Fibroblast of mammary gland (primary cell): Measurements from ENCODE around the gene OR3A3.
"Not testable (repeated sequence)": the region's sequence is repeated elsewhere in the genome, so short reads cannot be mapped to it uniquely, and the experiment has no call there.

Source experiments
- DNase-seq: peaks from one replicate; pipeline ENCODE4 v3.0.0-alpha.2; 2010; ENCODE audit warnings: low read depth
- H3K4me3 ChIP-seq: 2 replicates; pipeline ENCODE4 v1.5.1; 2011; ENCODE audit warnings: low read depth, mild to moderate bottlenecking, low read length, moderate library complexity; ENCODE audit not compliant: control insufficient read depth
- TF ChIP-seq, protein P1 (sequence below): conservative IDR thresholded peaks from 2 replicates; pipeline ENCODE4 v1.5.1; 2011; ENCODE audit warnings: low read depth, low read length, inconsistent platforms; ENCODE audit not compliant: control insufficient read depth, insufficient read depth

Gene OR3A3

DNA sequence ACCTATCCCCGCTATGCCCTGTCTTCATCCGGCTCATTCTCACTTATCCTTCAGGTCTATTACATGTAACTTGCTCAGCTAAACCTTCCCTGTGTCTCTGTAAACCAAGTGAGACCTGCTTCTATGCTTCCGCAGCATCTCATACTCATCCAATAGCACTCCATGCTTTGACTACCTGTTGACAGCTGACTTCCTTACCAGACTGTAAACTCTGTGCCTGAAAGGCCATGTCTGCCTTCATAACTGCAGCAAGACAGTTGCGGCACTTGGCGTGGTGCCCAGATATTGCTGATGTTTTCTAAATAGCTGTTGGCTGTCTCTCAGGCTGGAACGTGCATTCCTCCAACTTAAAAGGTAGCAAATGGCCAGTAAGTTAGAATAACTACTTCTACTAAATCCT lies 11.1 kb upstream of the OR3A3 start:
- no peak for DNase-seq
- TF ChIP-seq, protein P1, sequence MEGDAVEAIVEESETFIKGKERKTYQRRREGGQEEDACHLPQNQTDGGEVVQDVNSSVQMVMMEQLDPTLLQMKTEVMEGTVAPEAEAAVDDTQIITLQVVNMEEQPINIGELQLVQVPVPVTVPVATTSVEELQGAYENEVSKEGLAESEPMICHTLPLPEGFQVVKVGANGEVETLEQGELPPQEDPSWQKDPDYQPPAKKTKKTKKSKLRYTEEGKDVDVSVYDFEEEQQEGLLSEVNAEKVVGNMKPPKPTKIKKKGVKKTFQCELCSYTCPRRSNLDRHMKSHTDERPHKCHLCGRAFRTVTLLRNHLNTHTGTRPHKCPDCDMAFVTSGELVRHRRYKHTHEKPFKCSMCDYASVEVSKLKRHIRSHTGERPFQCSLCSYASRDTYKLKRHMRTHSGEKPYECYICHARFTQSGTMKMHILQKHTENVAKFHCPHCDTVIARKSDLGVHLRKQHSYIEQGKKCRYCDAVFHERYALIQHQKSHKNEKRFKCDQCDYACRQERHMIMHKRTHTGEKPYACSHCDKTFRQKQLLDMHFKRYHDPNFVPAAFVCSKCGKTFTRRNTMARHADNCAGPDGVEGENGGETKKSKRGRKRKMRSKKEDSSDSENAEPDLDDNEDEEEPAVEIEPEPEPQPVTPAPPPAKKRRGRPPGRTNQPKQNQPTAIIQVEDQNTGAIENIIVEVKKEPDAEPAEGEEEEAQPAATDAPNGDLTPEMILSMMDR = no peak
- no peak overlapping the region for H3K4me3 ChIP-seq

DNA sequence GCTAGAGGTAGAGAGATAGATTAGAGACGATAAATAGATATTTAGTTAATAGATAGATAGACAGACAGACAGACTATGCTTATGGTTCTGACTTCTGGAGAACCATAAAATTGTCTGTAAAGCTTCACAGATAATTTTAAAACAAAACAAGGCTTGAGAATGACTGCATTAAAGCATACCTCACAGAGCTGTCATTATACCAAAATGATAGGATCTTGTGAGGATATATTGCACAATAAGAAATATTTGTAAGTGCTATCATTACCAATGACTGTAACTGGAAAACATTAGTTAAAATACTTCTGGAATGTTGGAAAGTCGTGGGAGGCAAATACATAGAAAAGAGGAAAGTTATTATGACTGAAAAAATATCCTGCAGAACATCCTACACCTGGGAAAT lies 9.4 kb upstream of the OR3A3 start:
- no peak overlapping the region for H3K4me3 ChIP-seq
- TF ChIP-seq, protein P1 = no peak
- DNase-seq = no peak

DNA sequence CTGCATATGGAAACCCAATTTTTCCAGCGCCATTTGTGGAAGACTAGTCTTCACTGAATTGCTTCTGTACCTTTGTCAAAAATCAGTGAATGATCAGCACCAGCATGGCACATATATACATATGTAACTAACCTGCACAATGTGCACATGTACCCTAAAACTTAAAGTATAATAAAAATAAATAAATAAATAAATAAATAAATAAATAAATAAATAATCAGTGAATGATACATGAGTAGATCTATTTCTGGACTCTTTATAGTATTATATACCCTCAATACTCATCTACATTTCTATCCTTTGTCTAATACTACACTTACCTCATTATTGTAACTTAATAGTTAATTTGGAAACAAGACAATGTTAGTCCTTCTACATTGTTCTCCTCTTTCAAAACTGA lies 7.3 kb upstream of the OR3A3 start:
- not testable (repeated sequence) for DNase-seq

DNA sequence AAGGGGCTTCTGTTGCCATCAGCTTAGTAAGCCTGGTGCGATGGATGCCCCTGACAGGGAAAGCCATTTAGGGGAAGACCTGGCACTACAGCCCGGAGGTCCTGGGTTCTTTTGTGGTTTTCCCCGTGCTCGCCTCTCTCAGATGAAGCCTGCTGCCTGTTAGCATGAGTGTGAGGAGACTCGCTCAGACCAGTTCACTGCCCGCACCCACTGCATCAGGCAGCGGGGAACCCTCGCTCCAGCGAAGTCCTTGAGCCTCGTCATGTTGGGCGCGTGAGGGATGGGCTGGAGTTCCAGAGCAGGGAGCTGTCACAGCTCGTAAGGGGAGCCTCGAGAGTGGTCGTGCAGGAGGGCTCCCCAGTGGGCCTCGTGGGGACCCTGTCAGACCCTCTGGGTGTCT lies 1.0 kb downstream of the OR3A3 start:
- not testable (repeated sequence) for DNase-seq, H3K4me3 ChIP-seq

More for the DNA sequence above, 7.3 kb upstream of the OR3A3 start:
- H3K4me3 ChIP-seq = not testable (repeated sequence)

DNA sequence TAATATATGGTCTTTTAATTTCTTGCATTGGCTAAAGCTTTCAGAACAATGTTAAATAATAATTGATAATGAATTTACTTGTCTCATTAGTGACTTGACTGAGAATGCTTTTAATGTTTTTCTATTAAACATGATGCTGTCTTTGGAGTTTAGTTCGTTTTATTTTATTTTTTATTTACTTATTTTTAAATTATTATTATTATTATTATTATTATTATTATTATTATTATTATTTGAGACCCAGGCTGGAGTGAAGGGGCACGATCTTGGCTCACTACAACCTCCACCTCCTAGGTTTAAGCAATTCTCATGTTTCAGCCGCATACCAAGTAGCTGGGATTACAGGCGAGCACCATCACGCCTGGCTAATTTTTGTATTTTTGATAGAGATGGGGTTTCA lies 4.4 kb downstream of the OR3A3 start:
- H3K4me3 ChIP-seq = no peak overlapping the region
- TF ChIP-seq, protein P1 = no peak
- no peak for DNase-seq

DNA sequence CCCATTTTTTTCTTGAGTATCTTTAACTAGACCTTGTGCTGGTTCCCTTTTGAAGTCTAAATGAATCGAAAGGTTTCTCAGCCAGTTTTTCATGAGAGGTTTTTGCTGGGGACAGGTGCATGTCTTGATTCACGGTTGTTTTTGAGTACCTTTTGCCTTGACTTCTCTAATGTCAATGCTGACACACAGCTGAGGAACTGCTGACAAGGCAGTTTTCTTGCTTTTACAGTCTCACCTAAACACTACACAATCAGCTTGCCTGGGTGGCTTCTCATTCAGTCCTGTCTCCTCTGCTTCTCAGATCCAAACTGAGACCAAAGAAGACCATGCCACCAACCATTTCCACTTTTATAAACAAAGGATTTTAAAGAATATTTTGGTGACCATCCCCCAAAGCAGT lies 7.1 kb downstream of the OR3A3 start:
- TF ChIP-seq, protein P1 = no peak
- no peak overlapping the region for H3K4me3 ChIP-seq
- DNase-seq = no peak

DNA sequence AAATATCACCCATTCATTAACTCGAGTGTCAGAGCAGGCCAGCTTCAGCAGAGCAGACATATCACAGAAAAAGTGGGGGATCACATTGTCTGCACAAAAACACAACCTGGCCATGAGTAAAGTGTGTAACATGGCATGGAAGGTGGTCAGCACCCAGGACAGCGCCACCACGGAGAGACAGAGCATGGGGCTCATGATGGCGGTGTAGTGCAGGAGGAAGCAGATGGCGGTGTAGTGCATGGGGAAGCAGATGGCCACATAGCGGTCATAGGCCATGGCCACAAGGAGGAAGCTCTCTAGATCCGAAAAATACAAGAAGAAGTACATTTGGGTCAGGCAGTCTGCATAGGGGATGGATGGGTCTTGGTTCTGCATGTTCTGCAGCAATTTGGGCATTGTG lies 22.0 kb downstream of the OR3A3 start:
- not testable (repeated sequence) for DNase-seq, H3K4me3 ChIP-seq

DNA sequence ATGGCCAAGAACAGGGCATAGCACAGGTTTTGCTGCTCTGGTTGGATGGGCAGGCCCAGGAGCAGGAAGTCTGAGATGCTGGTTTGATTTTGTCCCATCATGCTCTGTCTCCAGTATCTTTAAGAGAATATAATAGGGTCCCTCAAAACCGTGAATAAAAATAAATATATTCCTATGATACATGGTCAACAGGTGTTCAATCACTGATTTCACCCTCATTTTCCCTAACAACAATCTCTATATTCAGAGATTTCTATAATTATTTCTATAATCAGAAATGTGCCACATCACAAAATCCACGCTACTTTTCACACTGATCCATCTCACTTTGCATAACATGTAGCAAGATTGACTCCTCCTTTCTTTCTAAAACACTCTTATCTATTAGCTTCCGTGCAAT lies 22.6 kb downstream of the OR3A3 start, which contains the start of gene OR1E2:
OR1E2 (minus strand) TSS at position 101 of the 400 bp plus-strand sequence; CDS start at position 101, 0 bp downstream.
- H3K4me3 ChIP-seq = no peak within 1 kb of the TSS
- TF ChIP-seq, protein P1 = no peak
- DNase-seq = no peak
